ENCODE data around the gene AVEN. TPM values are rescaled to one million over a fixed set of nuclear protein-coding genes. Genes with fewer than 3 reads are reported as not detected.

The AVEN gene
- total RNA-seq, 1 donor from 2014 or later = 14.4 TPM

DNA sequence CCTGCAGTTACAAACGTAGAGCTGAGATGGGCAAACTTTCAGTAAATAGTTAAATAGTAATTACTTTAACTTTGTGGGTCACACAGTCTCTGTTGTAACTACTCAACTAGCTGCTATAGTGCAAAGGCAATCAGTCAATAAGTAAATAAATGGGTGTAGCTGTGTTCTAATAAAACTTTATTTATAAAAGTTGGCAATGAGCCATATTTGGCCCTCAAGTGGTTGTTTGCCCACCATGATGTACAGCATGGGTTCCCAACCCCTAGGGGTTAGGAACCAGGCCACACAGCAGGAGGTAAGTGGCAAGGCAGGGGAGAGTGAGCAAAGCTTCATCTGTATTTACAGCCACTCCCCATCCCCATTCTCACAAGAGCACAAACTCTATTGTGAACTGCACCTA is 115.6 kb downstream of the AVEN start:
- H3K27me3 Mint-ChIP-seq = no peaks in the 10 kb centered on the region
- no peaks in the 10 kb centered on the region for H3K9me3 Mint-ChIP-seq (ENCODE audit: low read depth)
- H3K4me1 Mint-ChIP-seq (ENCODE audit: low read depth) = peaks cover 11% of the 10 kb centered on the region
- H3K27ac Mint-ChIP-seq = no peak overlapping the region
- no peak overlapping the region for H3K4me3 Mint-ChIP-seq (ENCODE audit: low read depth)
- peaks cover 2% of the 10 kb centered on the region for H3K36me3 Mint-ChIP-seq (ENCODE audit: insufficient read depth)
- no peak for DNase-seq (ENCODE audit: low spot score, unreplicated experiment)
- TF ChIP-seq, protein P1, sequence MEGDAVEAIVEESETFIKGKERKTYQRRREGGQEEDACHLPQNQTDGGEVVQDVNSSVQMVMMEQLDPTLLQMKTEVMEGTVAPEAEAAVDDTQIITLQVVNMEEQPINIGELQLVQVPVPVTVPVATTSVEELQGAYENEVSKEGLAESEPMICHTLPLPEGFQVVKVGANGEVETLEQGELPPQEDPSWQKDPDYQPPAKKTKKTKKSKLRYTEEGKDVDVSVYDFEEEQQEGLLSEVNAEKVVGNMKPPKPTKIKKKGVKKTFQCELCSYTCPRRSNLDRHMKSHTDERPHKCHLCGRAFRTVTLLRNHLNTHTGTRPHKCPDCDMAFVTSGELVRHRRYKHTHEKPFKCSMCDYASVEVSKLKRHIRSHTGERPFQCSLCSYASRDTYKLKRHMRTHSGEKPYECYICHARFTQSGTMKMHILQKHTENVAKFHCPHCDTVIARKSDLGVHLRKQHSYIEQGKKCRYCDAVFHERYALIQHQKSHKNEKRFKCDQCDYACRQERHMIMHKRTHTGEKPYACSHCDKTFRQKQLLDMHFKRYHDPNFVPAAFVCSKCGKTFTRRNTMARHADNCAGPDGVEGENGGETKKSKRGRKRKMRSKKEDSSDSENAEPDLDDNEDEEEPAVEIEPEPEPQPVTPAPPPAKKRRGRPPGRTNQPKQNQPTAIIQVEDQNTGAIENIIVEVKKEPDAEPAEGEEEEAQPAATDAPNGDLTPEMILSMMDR (IDR thresholded peaks at IDR 0.05; ENCODE audit: unreplicated experiment) = no peak

DNA sequence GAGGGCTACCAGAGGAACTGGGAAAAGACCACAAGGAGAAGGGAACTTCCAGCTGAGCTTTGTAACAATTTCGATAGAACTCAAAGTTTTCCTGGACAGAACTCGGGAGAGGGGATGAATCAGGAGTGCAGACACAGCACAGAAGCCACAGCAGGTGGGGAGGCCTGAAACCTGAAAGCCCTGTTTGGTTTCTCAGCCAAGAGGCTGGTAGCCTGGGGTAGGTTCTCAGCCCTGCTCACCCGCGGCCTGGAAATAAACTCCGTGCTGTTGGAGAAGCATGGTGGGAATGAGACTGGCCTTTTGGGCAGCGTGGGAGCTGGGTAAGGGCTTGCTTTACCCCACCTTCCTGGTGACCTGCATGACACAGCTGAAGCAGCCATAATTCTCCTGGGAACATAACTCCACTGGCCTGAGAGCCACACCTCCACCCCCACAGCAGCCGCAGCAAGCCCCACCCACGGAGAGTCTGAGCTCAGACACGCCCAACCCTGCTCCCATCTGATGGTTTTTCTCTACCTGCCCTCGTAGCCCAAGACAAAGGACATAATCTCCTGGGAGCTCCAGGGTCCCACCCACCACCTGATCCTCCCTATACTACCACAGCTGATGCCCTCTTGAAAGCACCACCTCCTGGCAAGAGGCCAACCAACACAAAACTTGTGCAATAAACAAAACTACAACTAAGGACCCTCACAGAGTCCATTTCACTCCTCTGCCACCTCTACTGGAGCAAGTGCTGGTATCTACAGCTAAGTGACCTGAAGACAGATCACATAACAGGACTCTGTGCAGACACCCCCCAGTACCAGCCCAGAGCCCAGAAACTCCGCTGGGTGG is 123.2 kb downstream of the AVEN start:
- peaks cover 1% of the 10 kb centered on the region for H3K4me1 Mint-ChIP-seq (ENCODE audit: low read depth)
- TF ChIP-seq, protein P1 (IDR thresholded peaks at IDR 0.05; ENCODE audit: unreplicated experiment) = no peak
- H3K27me3 Mint-ChIP-seq = no peaks in the 10 kb centered on the region
- no peak for DNase-seq (ENCODE audit: low spot score, unreplicated experiment)
- no peak overlapping the region for H3K27ac Mint-ChIP-seq
- H3K36me3 Mint-ChIP-seq (ENCODE audit: insufficient read depth) = no peaks in the 10 kb centered on the region
- H3K4me3 Mint-ChIP-seq (ENCODE audit: low read depth) = no peak overlapping the region
- no peaks in the 10 kb centered on the region for H3K9me3 Mint-ChIP-seq (ENCODE audit: low read depth)

DNA sequence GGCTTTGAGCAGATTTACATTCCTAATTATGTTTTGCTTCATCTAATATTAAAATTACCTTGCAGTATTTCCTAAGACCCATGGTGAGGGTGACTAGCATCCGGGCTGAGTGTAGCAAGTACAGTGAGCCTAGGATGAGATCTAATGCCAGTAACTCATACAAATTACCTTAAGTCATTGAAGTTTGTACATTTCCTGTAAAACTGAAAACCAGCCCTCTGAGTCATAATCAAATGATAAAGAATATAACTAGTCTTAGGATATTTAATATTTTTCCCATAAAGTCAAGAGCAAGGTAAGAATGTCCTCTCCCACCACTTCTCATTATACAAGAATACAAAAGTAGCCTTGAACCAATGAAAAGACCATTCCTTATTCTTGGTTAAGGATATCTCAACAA is 125.5 kb downstream of the AVEN start:
- TF ChIP-seq, protein P1 (IDR thresholded peaks at IDR 0.05; ENCODE audit: unreplicated experiment) = no peak
- H3K27me3 Mint-ChIP-seq = no peaks in the 10 kb centered on the region
- H3K36me3 Mint-ChIP-seq (ENCODE audit: insufficient read depth) = no peaks in the 10 kb centered on the region
- peaks cover 1% of the 10 kb centered on the region for H3K4me1 Mint-ChIP-seq (ENCODE audit: low read depth)
- no peak overlapping the region for H3K27ac Mint-ChIP-seq
- no peak for DNase-seq (ENCODE audit: low spot score, unreplicated experiment)
- no peak overlapping the region for H3K4me3 Mint-ChIP-seq (ENCODE audit: low read depth)
- H3K9me3 Mint-ChIP-seq (ENCODE audit: low read depth) = no peaks in the 10 kb centered on the region

DNA sequence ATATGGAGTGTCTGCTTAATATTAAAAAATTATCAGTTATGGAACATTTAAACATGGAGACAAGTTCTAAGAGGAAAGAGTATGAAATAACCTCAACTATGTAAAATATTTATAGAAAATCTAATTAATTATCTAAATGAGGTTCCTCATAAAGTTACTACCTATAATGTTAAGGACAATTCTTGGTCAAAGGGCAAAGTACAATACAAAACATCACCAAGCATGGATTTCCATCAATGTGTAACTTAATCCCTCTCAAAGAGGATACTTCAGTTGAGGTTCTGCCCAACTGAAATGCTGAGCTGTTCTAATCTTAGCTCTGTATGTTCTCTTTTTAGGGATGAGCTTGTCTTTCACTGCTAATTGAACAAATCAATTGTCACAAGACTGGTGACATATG is 126.7 kb downstream of the AVEN start:
- TF ChIP-seq, protein P1 (IDR thresholded peaks at IDR 0.05; ENCODE audit: unreplicated experiment) = no peak
- Mint-ChIP-seq H3K36me3 (ENCODE audit: insufficient read depth) (no peaks in the 10 kb centered on the region), H3K4me1 (ENCODE audit: low read depth) (peaks cover 1% of the 10 kb centered on the region), H3K27me3 (no peaks in the 10 kb centered on the region), H3K4me3 (ENCODE audit: low read depth) (no peak overlapping the region), H3K27ac (no peak overlapping the region), H3K9me3 (ENCODE audit: low read depth) (no peaks in the 10 kb centered on the region)
- no peak for DNase-seq (ENCODE audit: low spot score, unreplicated experiment)

DNA sequence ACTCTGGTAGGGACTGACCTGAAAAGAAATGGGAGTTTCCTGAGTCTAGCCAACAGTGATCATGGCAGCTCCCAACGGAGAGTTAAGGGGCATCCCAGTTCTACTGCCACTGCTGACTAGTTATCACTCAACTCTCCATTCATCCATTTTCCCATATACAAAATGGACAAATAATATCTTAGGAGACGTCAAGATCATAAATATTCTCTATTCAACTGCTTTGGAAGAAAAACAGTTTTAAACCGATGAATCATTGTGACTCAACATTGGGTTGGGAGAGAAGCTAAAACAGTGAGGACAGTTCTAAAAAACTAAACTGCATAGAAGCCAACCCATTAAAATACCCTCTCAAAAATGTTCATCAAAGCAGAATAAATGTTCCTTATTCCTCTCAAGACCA is 128.3 kb downstream of the AVEN start:
- H3K27me3 Mint-ChIP-seq = no peaks in the 10 kb centered on the region
- no peaks in the 10 kb centered on the region for H3K36me3 Mint-ChIP-seq (ENCODE audit: insufficient read depth)
- no peak overlapping the region for H3K4me3 Mint-ChIP-seq (ENCODE audit: low read depth)
- no peak overlapping the region for H3K27ac Mint-ChIP-seq
- TF ChIP-seq, protein P1 (IDR thresholded peaks at IDR 0.05; ENCODE audit: unreplicated experiment) = no peak
- H3K9me3 Mint-ChIP-seq (ENCODE audit: low read depth) = no peaks in the 10 kb centered on the region
- peaks cover 1% of the 10 kb centered on the region for H3K4me1 Mint-ChIP-seq (ENCODE audit: low read depth)
- no peak for DNase-seq (ENCODE audit: low spot score, unreplicated experiment)
